ENCODE data around the gene ATF1.

Gene ATF1

DNA sequence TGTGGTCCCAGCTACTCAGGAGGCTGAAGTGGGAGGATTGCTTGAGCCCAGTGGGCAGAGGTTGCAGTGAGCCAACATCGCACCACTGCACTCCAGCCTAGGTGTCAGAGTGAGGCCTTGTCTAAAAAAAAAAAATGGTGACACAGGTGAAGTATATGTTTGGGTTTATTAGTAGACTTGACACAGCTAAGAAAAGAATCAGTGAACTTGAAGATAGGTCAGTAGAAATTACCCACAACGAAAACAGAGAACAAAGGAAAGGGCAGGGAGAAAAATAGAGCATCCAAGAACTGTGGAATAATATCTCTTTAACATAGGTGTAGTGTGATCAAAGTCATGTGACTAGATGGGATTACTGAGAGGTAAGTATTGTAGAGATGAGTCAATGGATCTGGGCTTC is 23.7 kb downstream of the ATF1 start:
- peaks cover 5 to 8% (median 7%) of the 10 kb centered on the region in 3 donors for H3K36me3 ChIP-seq
- no peaks in the 10 kb centered on the region for H3K27me3 ChIP-seq
- H3K27ac ChIP-seq: no peak overlapping the region
- intact Hi-C loops (cut with DNase I; ENCODE audit: low total_unique reads): no loop called here
- TF ChIP-seq, protein P1, sequence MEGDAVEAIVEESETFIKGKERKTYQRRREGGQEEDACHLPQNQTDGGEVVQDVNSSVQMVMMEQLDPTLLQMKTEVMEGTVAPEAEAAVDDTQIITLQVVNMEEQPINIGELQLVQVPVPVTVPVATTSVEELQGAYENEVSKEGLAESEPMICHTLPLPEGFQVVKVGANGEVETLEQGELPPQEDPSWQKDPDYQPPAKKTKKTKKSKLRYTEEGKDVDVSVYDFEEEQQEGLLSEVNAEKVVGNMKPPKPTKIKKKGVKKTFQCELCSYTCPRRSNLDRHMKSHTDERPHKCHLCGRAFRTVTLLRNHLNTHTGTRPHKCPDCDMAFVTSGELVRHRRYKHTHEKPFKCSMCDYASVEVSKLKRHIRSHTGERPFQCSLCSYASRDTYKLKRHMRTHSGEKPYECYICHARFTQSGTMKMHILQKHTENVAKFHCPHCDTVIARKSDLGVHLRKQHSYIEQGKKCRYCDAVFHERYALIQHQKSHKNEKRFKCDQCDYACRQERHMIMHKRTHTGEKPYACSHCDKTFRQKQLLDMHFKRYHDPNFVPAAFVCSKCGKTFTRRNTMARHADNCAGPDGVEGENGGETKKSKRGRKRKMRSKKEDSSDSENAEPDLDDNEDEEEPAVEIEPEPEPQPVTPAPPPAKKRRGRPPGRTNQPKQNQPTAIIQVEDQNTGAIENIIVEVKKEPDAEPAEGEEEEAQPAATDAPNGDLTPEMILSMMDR (IDR thresholded peaks at IDR 0.05): no peak
- peaks cover 0 to 15% (median 5%) of the 10 kb centered on the region in 4 donors for H3K4me1 ChIP-seq
- H3K9me3 ChIP-seq: no peaks in the 10 kb centered on the region
- DNase-seq: no peak
- no peak overlapping the region for H3K4me3 ChIP-seq

DNA sequence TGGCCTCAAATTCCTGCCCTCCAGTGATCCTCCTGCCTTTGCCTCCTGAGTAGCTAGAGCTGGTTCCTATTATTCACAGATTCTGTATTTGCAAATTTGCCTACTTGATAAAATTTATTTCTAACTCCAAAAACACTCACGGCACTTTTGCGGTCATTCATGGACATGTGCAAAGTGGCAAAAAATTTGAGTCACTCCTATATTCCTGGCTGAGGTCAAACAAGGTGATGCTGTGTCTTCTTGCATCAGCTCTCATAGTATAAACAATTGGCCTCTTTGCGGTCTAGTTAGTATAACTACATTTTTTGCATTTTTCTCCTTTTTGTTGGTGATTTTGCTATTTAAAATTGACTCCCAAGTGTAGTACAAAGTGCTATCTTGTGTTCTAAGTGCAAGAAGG is 24.7 kb downstream of the ATF1 start:
- Histone ChIP-seq H3K27me3 (no peaks in the 10 kb centered on the region), H3K4me3 (no peak overlapping the region), H3K27ac (no peak overlapping the region), H3K9me3 (no peaks in the 10 kb centered on the region), H3K4me1 (peaks cover 0 to 15% (median 5%) of the 10 kb centered on the region in 4 donors), H3K36me3 (peaks cover 0 to 8% (median 5%) of the 10 kb centered on the region in 3 donors)
- DNase-seq: no peak
- TF ChIP-seq, protein P1 (IDR thresholded peaks at IDR 0.05): no peak
- intact Hi-C loops (cut with DNase I; ENCODE audit: low total_unique reads): no loop called here

DNA sequence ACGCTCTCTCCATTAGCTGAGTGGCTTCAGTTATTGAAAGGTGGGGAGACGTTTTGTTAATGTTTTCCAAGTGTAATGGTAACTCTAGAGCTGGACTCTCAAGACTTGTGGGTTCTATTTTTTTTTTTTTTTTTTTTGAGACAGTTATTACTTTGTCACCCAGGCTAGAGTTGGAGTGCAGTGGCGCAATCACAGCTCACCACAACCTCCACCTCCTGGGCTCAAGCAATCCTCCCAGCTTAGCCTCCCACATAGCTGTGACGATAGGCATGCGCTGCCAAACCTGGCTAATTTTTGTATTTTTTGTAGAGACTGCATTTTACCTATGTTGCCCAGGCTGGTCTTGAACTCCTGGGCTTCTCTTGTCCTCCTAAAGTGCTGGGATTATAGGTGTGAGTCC is 26.2 kb downstream of the ATF1 start:
- H3K27ac ChIP-seq: no peak overlapping the region
- no peak overlapping the region for H3K4me3 ChIP-seq
- H3K4me1 ChIP-seq: peaks cover 0 to 15% (median 5%) of the 10 kb centered on the region in 4 donors
- TF ChIP-seq, protein P1 (IDR thresholded peaks at IDR 0.05): no peak
- H3K9me3 ChIP-seq: no peaks in the 10 kb centered on the region
- H3K36me3 ChIP-seq: peaks cover 0 to 8% (median 5%) of the 10 kb centered on the region in 3 donors
- no peaks in the 10 kb centered on the region for H3K27me3 ChIP-seq
- intact Hi-C loops (cut with DNase I; ENCODE audit: low total_unique reads): no loop called here
- no peak for DNase-seq

DNA sequence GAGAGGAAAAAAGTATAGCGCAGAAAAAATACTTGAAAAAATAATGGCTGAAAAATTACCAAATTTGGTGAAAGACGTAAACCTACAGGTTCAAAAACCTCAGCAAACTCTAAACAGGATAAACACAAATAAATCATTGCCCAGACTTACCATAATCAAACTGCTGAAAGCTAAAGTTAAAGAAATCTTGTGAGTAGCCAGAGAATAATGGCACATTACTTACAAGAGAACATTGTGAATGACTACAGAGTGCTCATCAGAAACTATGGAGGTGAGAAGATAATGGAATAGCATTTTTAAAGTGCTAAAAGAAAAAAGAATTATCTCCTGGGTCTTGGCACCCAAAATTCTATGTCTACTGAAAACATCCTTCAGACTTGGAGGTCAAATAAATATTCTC is 36.0 kb downstream of the ATF1 start:
- DNase-seq: no peak
- TF ChIP-seq, protein P1 (IDR thresholded peaks at IDR 0.05): no peak
- Histone ChIP-seq H3K4me1 (no peaks in the 10 kb centered on the region), H3K27ac (no peak overlapping the region), H3K4me3 (no peak overlapping the region), H3K27me3 (no peaks in the 10 kb centered on the region), H3K36me3 (peaks cover 43 to 62% (median 53%) of the 10 kb centered on the region in 3 donors), H3K9me3 (no peaks in the 10 kb centered on the region)
- intact Hi-C loops (cut with DNase I; ENCODE audit: low total_unique reads): no loop called here

DNA sequence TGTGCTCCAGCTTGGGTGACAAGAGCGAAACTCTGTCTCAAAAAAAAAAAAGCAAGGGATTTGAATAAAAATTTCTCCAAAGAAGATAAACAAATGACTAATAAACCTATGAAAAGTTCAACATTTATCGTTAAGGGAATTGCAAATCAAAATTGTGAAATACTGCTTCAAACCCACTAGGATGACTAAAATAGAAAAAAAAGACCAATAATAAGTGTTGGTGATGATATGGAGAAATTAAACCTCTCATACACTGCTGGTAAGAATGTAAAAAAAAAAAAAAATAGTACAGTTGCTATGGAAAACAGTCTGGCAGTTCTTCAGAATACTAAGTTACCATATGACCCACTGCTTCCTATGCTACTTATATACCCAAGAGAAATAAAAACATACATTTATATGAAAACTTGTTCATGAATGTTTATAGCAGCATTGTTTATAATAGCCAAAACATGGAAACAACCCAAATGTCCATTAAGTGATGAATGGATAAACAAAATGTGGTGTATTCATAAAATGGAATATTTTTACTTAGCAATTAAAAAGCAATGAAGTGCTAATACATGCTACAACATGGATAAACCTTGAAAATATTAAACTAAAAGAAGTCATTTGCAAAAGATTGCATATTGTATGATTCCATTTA is 39.5 kb downstream of the ATF1 start:
- peaks cover 18 to 55% (median 27%) of the 10 kb centered on the region in 3 donors for H3K36me3 ChIP-seq
- no peak overlapping the region for H3K27ac ChIP-seq
- DNase-seq: no peak
- no peaks in the 10 kb centered on the region for H3K4me1 ChIP-seq
- TF ChIP-seq, protein P1 (IDR thresholded peaks at IDR 0.05): no peak
- no peak overlapping the region for H3K4me3 ChIP-seq
- no peaks in the 10 kb centered on the region for H3K9me3 ChIP-seq
- H3K27me3 ChIP-seq: no peaks in the 10 kb centered on the region
- intact Hi-C loops (cut with DNase I; ENCODE audit: low total_unique reads): no loop called here
